Fibroblast of the aortic adventitia (primary cell): ENCODE data around the gene KDM7A. TPM values are rescaled to one million over a fixed set of nuclear protein-coding genes. Genes with fewer than 3 reads are reported as not detected.

Experiments
- DNase-seq: peaks from one replicate; pipeline ENCODE4 v3.0.0-alpha.2; 2010; ENCODE audit warnings: low read depth
- H3K4me3 ChIP-seq: 2 replicates; pipeline ENCODE4 v1.5.1; 2011; ENCODE audit warnings: low read depth, mild to moderate bottlenecking, control low read depth, low read length, moderate library complexity
- total RNA-seq: library from RNA; depleted of rRNA; stranded (reverse); fragments of >200 nt; gene quantifications from 2 replicates; pipeline ENCODE4 v1.2.3, GENCODE V29; 2012; ENCODE audit warnings: low replicate concordance
- TF ChIP-seq, protein P1 (sequence below): IDR thresholded peaks from 2 replicates; pipeline ENCODE4 v1.5.1; 2011; ENCODE audit warnings: mild to moderate bottlenecking, low read length, control low read depth, inconsistent platforms; ENCODE audit not compliant: insufficient read depth

KDM7A gene
- total RNA-seq, 1 donor, result 6.6 TPM

- no peak for DNase-seq
- no peak overlapping the region for H3K4me3 ChIP-seq
- TF ChIP-seq, protein P1, sequence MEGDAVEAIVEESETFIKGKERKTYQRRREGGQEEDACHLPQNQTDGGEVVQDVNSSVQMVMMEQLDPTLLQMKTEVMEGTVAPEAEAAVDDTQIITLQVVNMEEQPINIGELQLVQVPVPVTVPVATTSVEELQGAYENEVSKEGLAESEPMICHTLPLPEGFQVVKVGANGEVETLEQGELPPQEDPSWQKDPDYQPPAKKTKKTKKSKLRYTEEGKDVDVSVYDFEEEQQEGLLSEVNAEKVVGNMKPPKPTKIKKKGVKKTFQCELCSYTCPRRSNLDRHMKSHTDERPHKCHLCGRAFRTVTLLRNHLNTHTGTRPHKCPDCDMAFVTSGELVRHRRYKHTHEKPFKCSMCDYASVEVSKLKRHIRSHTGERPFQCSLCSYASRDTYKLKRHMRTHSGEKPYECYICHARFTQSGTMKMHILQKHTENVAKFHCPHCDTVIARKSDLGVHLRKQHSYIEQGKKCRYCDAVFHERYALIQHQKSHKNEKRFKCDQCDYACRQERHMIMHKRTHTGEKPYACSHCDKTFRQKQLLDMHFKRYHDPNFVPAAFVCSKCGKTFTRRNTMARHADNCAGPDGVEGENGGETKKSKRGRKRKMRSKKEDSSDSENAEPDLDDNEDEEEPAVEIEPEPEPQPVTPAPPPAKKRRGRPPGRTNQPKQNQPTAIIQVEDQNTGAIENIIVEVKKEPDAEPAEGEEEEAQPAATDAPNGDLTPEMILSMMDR, result no peak
These were observed 15.4 kb upstream of the KDM7A start for GRCh38 chr7:140192176-140192575.

GRCh38 chr7:140190588-140190987 is 13.8 kb upstream of the KDM7A start:
- no peak overlapping the region for H3K4me3 ChIP-seq
- TF ChIP-seq, protein P1, result no peak
- DNase-seq, result no peak

DNA sequence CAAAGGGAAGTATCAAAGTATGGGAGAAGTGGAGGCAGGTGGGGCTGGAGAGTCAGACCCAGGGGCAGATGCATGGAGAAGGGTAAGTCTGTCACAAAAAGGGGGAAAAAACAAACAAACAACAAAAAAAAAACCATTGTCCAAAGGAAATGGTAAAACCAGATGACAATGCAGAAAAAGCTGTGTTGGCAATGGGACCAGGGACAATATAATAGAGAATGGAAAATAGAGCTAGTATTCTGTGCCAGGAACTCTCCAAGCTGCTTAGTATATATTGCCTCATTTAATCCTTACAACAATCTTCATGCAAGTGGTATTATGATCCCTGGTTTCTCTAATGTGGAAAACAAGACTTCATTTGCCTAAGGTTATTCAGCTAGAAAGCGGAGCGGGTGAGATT is 13.1 kb upstream of the KDM7A start:
- no peak overlapping the region for H3K4me3 ChIP-seq
- TF ChIP-seq, protein P1, result no peak
- no peak for DNase-seq

DNA sequence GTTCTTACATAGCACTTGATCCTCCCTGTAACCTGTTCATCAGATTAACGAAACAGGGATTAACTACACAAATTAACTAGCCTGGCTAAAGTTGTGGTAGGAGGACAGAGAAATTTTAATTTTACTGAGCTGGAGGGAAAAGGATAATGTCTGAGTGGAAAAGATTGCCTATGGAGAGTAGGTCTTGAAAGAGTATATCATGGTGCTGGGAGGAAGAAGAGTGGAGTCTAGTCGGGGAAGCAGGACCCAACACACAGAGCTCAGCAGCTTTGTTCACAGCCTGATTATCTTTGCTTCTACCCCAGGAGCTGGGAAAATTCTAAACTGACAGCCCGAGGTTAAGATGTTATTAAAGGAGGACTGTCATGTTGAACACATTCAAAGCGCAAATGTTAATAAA is 6.1 kb upstream of the KDM7A start:
- no peak overlapping the region for H3K4me3 ChIP-seq
- TF ChIP-seq, protein P1, result no peak
- no peak for DNase-seq

GRCh38 chr7:140179339-140179738 is 2.6 kb upstream of the KDM7A start:
- TF ChIP-seq, protein P1, result no peak
- DNase-seq, result no peak
- no peak overlapping the region for H3K4me3 ChIP-seq

DNA sequence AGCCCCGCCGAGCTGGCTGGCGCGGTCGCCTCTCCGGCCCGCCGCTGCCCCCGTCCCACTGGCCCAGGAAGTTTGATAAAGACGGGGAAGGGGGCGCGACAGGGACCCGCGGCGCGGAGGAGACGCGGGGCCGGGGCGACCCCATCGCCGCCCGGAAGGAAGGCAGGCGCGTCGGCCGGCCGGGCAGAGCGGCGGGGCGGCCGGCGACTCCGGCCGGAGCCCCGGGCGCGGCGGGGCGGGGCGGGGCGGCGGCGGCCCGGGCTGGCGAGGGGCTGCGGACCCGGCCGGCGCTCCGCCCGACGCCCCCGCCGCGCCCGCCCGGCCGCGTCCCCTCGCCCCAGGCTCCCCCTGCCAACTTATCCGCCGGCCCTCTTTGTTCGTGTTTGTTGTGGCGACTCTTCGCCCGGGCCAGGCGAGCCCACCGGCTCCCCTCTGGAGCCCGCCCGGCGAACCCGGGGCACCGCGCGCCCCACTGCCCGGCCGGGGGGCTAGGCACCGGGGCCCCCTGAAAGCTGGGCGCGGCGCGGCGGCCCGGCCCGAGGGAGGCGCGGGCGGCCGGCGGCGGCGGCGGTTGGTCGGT is 571 bp downstream of the KDM7A start:
- H3K4me3 ChIP-seq, result peak overlapping the region; percentile 67
- TF ChIP-seq, protein P1, result no peak
- no peak for DNase-seq
